Type B pancreatic cell (in vitro differentiated cells): Measurements from ENCODE around the gene MPPE1. TPM values are rescaled to one million over a fixed set of nuclear protein-coding genes. Genes with fewer than 3 reads are reported as not detected.

Experiments
- DNase-seq: peaks from one replicate; pipeline ENCODE4 v3.0.0; 2021; ENCODE audit warnings: mixed read lengths; ENCODE audit not compliant: unreplicated experiment; ENCODE audit errors: extremely low spot score
- H3K27ac Mint-ChIP-seq: 2 replicates; pipeline ENCODE4 v1.8.0; 2021; ENCODE audit warnings: mild to moderate bottlenecking, mixed read lengths
- H3K27me3 Mint-ChIP-seq: 2 replicates; pipeline ENCODE4 v1.8.0; 2021; ENCODE audit warnings: mixed read lengths
- H3K36me3 Mint-ChIP-seq: 2 replicates; pipeline ENCODE4 v1.8.0; 2021; ENCODE audit warnings: mixed read lengths
- H3K4me1 Mint-ChIP-seq: one replicate; pipeline ENCODE4 v1.8.0; 2021; ENCODE audit warnings: mixed read lengths; ENCODE audit not compliant: unreplicated experiment
- H3K4me3 Mint-ChIP-seq: 2 replicates; pipeline ENCODE4 v1.8.0; 2021; ENCODE audit warnings: mild to moderate bottlenecking, mixed read lengths
- H3K9me3 Mint-ChIP-seq: 2 replicates; pipeline ENCODE4 v1.8.0; 2021; ENCODE audit warnings: mixed read lengths
- CTCF ChIP-seq: fragments of 200-600 bp; sonication (generic); conservative IDR thresholded peaks from 2 replicates; pipeline ENCODE4 v1.5.0; 2021; ENCODE audit warnings: antibody characterized with exemption, mild to moderate bottlenecking
- total RNA-seq: library from RNA; stranded (reverse); gene quantifications from 2 replicates; pipeline ENCODE4 v1.2.1, GENCODE V29; 2021; ENCODE audit warnings: low replicate concordance

Gene MPPE1
- total RNA-seq, 1 donor from 2014 or later = 35.3 TPM

- no peak for TF ChIP-seq CTCF
- H3K4me1 Mint-ChIP-seq = no peaks in the 10 kb centered on the region
- H3K4me3 Mint-ChIP-seq = no peak overlapping the region
- DNase-seq = no peak
- no peaks in the 10 kb centered on the region for H3K27me3 Mint-ChIP-seq
- H3K36me3 Mint-ChIP-seq = peaks cover 15% of the 10 kb centered on the region
- H3K27ac Mint-ChIP-seq = no peak overlapping the region
- H3K9me3 Mint-ChIP-seq = no peaks in the 10 kb centered on the region
Measured at GRCh38 chr18:11874676-11875075, 33.4 kb downstream of the MPPE1 start.

- TF ChIP-seq CTCF = no peak
- Mint-ChIP-seq H3K4me1 (no peaks in the 10 kb centered on the region), H3K36me3 (peaks cover 15% of the 10 kb centered on the region), H3K4me3 (no peak overlapping the region), H3K27me3 (no peaks in the 10 kb centered on the region), H3K9me3 (no peaks in the 10 kb centered on the region), H3K27ac (no peak overlapping the region)
- DNase-seq = no peak
Measured at GRCh38 chr18:11873670-11874340, 34.3 kb downstream of the MPPE1 start.

GRCh38 chr18:11872479-11873136, 35.5 kb downstream of the MPPE1 start:
- TF ChIP-seq CTCF = peak; percentile 54
- no peak overlapping the region for H3K27ac Mint-ChIP-seq
- no peak for DNase-seq
- H3K4me1 Mint-ChIP-seq = no peaks in the 10 kb centered on the region
- H3K9me3 Mint-ChIP-seq = no peaks in the 10 kb centered on the region
- H3K36me3 Mint-ChIP-seq = peaks cover 15% of the 10 kb centered on the region
- no peak overlapping the region for H3K4me3 Mint-ChIP-seq
- no peaks in the 10 kb centered on the region for H3K27me3 Mint-ChIP-seq

- H3K4me3 Mint-ChIP-seq = no peak overlapping the region
- no peak for TF ChIP-seq CTCF
- no peak overlapping the region for H3K27ac Mint-ChIP-seq
- H3K27me3 Mint-ChIP-seq = no peaks in the 10 kb centered on the region
- no peak for DNase-seq
- H3K4me1 Mint-ChIP-seq = no peaks in the 10 kb centered on the region
- H3K9me3 Mint-ChIP-seq = no peaks in the 10 kb centered on the region
- H3K36me3 Mint-ChIP-seq = peaks cover 12% of the 10 kb centered on the region
Measured at GRCh38 chr18:11871501-11871900, 36.6 kb downstream of the MPPE1 start.

GRCh38 chr18:11868230-11868629, 39.9 kb downstream of the MPPE1 start:
- TF ChIP-seq CTCF = no peak
- peaks cover 5% of the 10 kb centered on the region for H3K36me3 Mint-ChIP-seq
- no peak overlapping the region for H3K4me3 Mint-ChIP-seq
- no peaks in the 10 kb centered on the region for H3K9me3 Mint-ChIP-seq
- H3K4me1 Mint-ChIP-seq = no peaks in the 10 kb centered on the region
- H3K27me3 Mint-ChIP-seq = no peaks in the 10 kb centered on the region
- DNase-seq = no peak
- no peak overlapping the region for H3K27ac Mint-ChIP-seq
